Hepatocyte (in vitro differentiated cells): Measurements from ENCODE around the gene SND1. TPM values are rescaled to one million over a fixed set of nuclear protein-coding genes. Genes with fewer than 3 reads are reported as not detected.
A peak's percentile ranks its signal among the peaks of the same experiment; 100 is the strongest.

Experiments
- DNase-seq: peaks from one replicate; pipeline ENCODE4 v3.0.0-alpha.2; 2016; ENCODE audit warnings: low spot score
- H2AFZ ChIP-seq: fragments of 200-600 bp; sonication (generic); 2 replicates; pipeline ENCODE4 v1.6.0; 2016; ENCODE audit warnings: antibody characterized with exemption, mild to moderate bottlenecking
- H3K27ac ChIP-seq: fragments of 200-600 bp; sonication (generic); 2 replicates; pipeline ENCODE4 v1.5.1; 2016; ENCODE audit warnings: mild to moderate bottlenecking
- H3K27me3 ChIP-seq: fragments of 200-600 bp; sonication (generic); 2 replicates; pipeline ENCODE4 v1.6.1; 2016
- H3K36me3 ChIP-seq: fragments of 200-600 bp; sonication (generic); replicated peaks from 2 replicates; pipeline ENCODE4 v1.5.1; 2016; ENCODE audit warnings: low read depth; ENCODE audit not compliant: insufficient read depth
- H3K4me1 ChIP-seq: fragments of 200-600 bp; sonication (generic); 2 replicates; pipeline ENCODE4 v1.5.1; 2016; ENCODE audit warnings: mild to moderate bottlenecking, moderate library complexity; ENCODE audit not compliant: insufficient read depth
- H3K4me2 ChIP-seq: fragments of 200-600 bp; sonication (generic); 2 replicates; pipeline ENCODE4 v1.6.0; 2016
- H3K4me3 ChIP-seq: fragments of 200-600 bp; sonication (generic); 2 replicates; pipeline ENCODE4 v1.5.1; 2016; ENCODE audit warnings: mild to moderate bottlenecking
- H3K79me2 ChIP-seq: fragments of 200-600 bp; sonication (generic); 2 replicates; pipeline ENCODE4 v1.6.0; 2017; ENCODE audit warnings: mild to moderate bottlenecking
- H3K9me2 ChIP-seq: fragments of 200-600 bp; sonication (generic); replicated peaks from 2 replicates; pipeline ENCODE4 v1.6.0; 2017; ENCODE audit warnings: mild to moderate bottlenecking; ENCODE audit not compliant: insufficient read depth
- H3K9me3 ChIP-seq: fragments of 200-600 bp; sonication (generic); 2 replicates; pipeline ENCODE4 v1.5.1; 2016; ENCODE audit warnings: low read depth, mild to moderate bottlenecking
- H4K20me1 ChIP-seq: fragments of 200-600 bp; sonication (generic); 2 replicates; pipeline ENCODE4 v1.6.0; 2016; ENCODE audit warnings: mild to moderate bottlenecking; ENCODE audit not compliant: insufficient read depth, poor library complexity, severe bottlenecking
- EZH2 ChIP-seq: fragments of 200-600 bp; sonication (generic); IDR thresholded peaks from 2 replicates; pipeline ENCODE4 v1.6.1; 2016; ENCODE audit warnings: antibody characterized with exemption, mild to moderate bottlenecking, borderline replicate concordance
- EZH2phosphoT487 ChIP-seq: fragments of 200-600 bp; sonication (generic); IDR thresholded peaks from one replicate; pipeline ENCODE4 v1.6.1; 2018; ENCODE audit warnings: antibody characterized with exemption, mild to moderate bottlenecking, low read depth, moderate library complexity; ENCODE audit not compliant: unreplicated experiment, severe bottlenecking
- WGBS: methylation state at CpG from one replicate; pipeline ENCODE4 v1.1.6; 2016; ENCODE audit warnings: low lambda C conversion rate; ENCODE audit errors: missing lambda C conversion rate; 5-methylcytosine and 5-hydroxymethylcytosine counted together
- polyA plus RNA-seq: library from polyadenylated mRNA; unstranded; fragments of >200 nt; fragmentation: Nextera tagmentation; extraction: Ambion mirVana; gene quantifications from 2 replicates; pipeline ENCODE4 v1.2.1, GENCODE V29; 2016
- total RNA-seq: library from RNA; depleted of rRNA; stranded (reverse); fragments of >200 nt; gene quantifications from 2 replicates; pipeline ENCODE4 v1.2.3, GENCODE V29; 2014
- TF ChIP-seq, protein P1 (sequence below): fragments of 200-600 bp; sonication (generic); IDR thresholded peaks from 2 replicates; pipeline ENCODE4 v1.5.1; 2016; ENCODE audit warnings: antibody characterized with exemption, mild to moderate bottlenecking; ENCODE audit not compliant: poor library complexity

Gene SND1
- total and polyA plus RNA-seq, 2 experiments from 2014 or later: 141 to 200 TPM

DNA sequence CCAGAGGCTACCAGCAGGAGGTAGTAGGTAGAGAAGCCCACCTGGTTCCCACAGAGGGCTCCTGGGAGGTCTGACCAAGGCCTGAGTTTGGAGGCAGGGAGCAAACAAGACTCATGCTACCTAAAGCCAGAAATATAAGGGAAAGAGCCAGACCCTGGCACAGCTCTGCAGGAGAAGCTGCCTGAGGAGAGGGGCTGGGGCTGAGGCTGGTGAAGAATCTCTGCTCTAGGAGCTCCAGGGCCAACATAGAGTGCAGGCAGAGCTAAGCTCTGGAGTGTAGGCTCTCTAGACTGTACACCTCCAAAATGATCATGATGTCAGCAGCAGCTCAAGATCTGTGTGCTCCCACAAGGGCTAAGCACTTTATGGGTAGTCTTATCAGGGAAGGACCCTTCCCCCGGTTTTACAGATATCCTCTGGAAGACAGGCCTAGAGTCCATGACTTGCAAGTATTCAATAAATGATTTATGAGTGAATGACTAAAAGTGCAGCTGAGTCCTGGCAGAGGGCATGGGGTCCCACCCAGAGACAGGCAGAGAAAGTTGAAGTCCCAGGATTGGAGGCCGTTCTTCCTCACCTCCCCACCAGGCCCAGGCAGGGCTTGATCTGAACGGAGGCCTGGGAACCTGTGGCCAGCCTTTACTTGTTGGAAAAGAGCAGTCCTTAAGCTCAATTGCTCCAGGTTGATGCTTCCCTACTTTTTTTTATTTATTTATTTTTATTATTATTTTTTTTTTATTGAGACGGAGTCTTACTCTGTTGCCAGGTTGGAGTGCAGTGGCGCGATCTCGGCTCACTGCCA, 450.7 kb downstream of the SND1 start:
- Histone ChIP-seq H3K9me2 (no peaks in the 10 kb centered on the region), H4K20me1 (no peaks in the 10 kb centered on the region), H3K27ac (no peak overlapping the region), H3K9me3 (no peaks in the 10 kb centered on the region), H3K4me2 (no peak overlapping the region), H3K27me3 (peaks cover 12% of the 10 kb centered on the region), H3K36me3 (no peaks in the 10 kb centered on the region), H3K4me1 (no peaks in the 10 kb centered on the region), H2AFZ (no peak overlapping the region), H3K79me2 (no peaks in the 10 kb centered on the region), H3K4me3 (no peak overlapping the region)
- 80% methylated on average over 7 of the region's 7 CpGs for WGBS
- TF ChIP-seq EZH2: no peak
- TF ChIP-seq EZH2phosphoT487: no peak
- TF ChIP-seq, protein P1, sequence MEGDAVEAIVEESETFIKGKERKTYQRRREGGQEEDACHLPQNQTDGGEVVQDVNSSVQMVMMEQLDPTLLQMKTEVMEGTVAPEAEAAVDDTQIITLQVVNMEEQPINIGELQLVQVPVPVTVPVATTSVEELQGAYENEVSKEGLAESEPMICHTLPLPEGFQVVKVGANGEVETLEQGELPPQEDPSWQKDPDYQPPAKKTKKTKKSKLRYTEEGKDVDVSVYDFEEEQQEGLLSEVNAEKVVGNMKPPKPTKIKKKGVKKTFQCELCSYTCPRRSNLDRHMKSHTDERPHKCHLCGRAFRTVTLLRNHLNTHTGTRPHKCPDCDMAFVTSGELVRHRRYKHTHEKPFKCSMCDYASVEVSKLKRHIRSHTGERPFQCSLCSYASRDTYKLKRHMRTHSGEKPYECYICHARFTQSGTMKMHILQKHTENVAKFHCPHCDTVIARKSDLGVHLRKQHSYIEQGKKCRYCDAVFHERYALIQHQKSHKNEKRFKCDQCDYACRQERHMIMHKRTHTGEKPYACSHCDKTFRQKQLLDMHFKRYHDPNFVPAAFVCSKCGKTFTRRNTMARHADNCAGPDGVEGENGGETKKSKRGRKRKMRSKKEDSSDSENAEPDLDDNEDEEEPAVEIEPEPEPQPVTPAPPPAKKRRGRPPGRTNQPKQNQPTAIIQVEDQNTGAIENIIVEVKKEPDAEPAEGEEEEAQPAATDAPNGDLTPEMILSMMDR: no peak
- DNase-seq: no peak

DNA sequence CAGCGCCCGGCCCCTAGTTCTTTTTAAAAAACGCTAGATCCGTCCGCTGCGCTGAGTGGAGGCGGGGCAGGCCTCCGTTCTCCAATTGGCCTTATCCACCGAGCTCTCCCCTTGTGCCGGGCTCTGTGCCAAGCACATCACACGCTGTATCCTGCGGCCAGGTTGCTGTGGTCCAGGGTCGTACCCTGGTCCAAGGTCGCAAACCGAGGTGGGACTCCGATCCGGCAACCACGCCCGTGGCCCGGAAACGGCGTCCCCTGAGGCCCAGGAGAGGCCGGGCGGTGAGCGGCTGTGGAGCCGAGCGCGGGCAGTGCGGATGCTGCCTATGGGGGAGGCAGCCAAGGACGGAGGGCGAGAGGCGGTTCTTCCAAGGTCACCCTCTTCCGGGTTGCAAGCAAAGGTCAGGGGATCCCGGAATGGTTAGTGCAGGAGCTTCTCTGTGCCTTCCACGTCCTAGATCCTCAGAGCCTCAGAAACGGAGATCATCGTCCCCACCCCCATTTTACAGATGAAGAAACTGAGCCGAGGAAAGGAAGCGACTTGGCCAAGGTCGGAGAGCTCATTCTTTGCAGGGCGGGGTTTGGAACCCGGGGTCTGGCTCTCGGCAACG, 451.6 kb downstream of the SND1 start:
- no peak overlapping the region for H2AFZ ChIP-seq
- 78% methylated on average over 40 of the region's 44 CpGs for WGBS
- no peak for TF ChIP-seq EZH2phosphoT487
- no peaks in the 10 kb centered on the region for H4K20me1 ChIP-seq
- no peaks in the 10 kb centered on the region for H3K79me2 ChIP-seq
- peaks cover 12% of the 10 kb centered on the region for H3K27me3 ChIP-seq
- H3K9me2 ChIP-seq: no peaks in the 10 kb centered on the region
- H3K27ac ChIP-seq: no peak overlapping the region
- H3K4me2 ChIP-seq: peak overlapping the region; percentile 65
- no peaks in the 10 kb centered on the region for H3K36me3 ChIP-seq
- no peak overlapping the region for H3K4me3 ChIP-seq
- H3K9me3 ChIP-seq: no peaks in the 10 kb centered on the region
- no peak for DNase-seq
- no peaks in the 10 kb centered on the region for H3K4me1 ChIP-seq

DNA sequence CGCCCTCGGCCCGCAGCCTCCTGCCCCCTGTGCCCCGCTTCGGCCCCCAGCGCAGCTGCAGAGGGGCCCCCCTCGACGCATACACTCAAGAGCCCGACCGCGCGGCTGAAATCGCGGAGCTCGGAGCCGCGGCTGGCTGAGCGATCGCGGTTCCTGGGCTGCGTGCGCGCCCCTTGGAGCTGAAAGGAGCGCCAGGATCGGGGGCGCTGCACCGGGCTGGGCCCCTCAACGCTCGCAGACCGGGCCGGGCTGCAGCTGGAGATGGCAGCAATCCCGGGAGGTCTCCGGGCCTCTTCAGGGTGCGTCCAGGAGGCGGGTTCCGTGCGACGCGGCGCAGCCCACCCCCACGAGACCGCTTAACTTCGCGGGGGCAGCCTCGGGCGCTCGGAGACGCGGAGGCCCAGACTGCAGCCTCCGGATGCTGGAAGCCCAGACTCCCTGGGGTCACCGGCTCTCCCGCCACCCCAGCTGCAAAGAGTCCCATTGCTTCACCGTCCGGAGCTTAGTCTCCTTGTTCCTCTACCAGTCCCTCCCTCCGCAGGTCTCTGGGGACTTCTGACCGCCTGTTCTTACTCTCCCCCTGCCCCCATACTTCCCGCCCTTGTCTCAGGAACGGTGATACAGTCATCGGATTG, 452.2 kb downstream of the SND1 start:
- Histone ChIP-seq H4K20me1 (no peaks in the 10 kb centered on the region), H3K27ac (no peak overlapping the region), H3K4me3 (no peak overlapping the region), H3K79me2 (no peaks in the 10 kb centered on the region), H3K9me2 (no peaks in the 10 kb centered on the region), H3K27me3 (peaks cover 12% of the 10 kb centered on the region), H3K9me3 (no peaks in the 10 kb centered on the region), H3K4me1 (no peaks in the 10 kb centered on the region), H3K4me2 (peak overlapping the region; percentile 65), H2AFZ (no peak overlapping the region), H3K36me3 (no peaks in the 10 kb centered on the region)
- DNase-seq: no peak
- WGBS: 63% methylated on average over 35 of the region's 59 CpGs
- TF ChIP-seq, protein P1: no peak
- TF ChIP-seq EZH2phosphoT487 (no peak), EZH2 (no peak)
